IMR-90 (cell line): ENCODE results near the gene SDC1. TPM values are rescaled to one million over a fixed set of nuclear protein-coding genes. Genes with fewer than 3 reads are reported as not detected.

Experiments used
- ATAC-seq: fragments of 200-7000 bp; cut with Tn5 transposase; 2 replicates; pipeline ENCODE4 v1.9.1; 2020; ENCODE audit warnings: low read depth, mild to moderate bottlenecking, moderate library complexity
- BruUV-seq: library from RNA; stranded (reverse); fragments of 400-500 nt; replicated peaks from 2 replicates; lab custom pipeline; 2021; lab: Mats Ljungman, UMichigan
- CTCF ChIA-PET: fragments of 300-600 bp; formaldehyde crosslinking; extraction: SDS; loops from one replicate; lab custom pipeline; 2021; ENCODE audit warnings: antibody characterized with exemption; lab: Yijun Ruan, JAX
- POLR2A ChIA-PET: fragments of 300-600 bp; sonication (Branson Sonifier 250); formaldehyde crosslinking; loops from one replicate; lab custom pipeline; 2022; ENCODE audit warnings: antibody characterized with exemption; ENCODE audit not compliant: unreplicated experiment; lab: Charles Lee
- DNase-seq: peaks from one replicate; pipeline ENCODE4 v3.0.0; 2013
- H2AFZ ChIP-seq: replicated peaks from 2 replicates; pipeline ENCODE3; 2013; ENCODE audit warnings: low read length, mild to moderate bottlenecking; ENCODE audit not compliant: poor library complexity
- H2AK5ac ChIP-seq: 2 replicates; pipeline ENCODE4 v1.6.1; 2013; ENCODE audit warnings: low read depth, low read length, inconsistent platforms
- H2AK9ac ChIP-seq: replicated peaks from 2 replicates; pipeline ENCODE3; 2013; ENCODE audit warnings: mild to moderate bottlenecking, low read depth, low read length, moderate library complexity; ENCODE audit not compliant: poor library complexity
- H2BK120ac ChIP-seq: 2 replicates; pipeline ENCODE4 v1.6.1; 2013; ENCODE audit warnings: low read depth, low read length, inconsistent platforms
- H2BK15ac ChIP-seq: 3 replicates; pipeline ENCODE4 v1.6.1; 2013; ENCODE audit warnings: low read depth, low read length, inconsistent platforms
- H2BK20ac ChIP-seq: 2 replicates; pipeline ENCODE4 v1.6.1; 2013; ENCODE audit warnings: low read depth, mild to moderate bottlenecking, inconsistent platforms, low read length, moderate library complexity
- H2BK5ac ChIP-seq: 2 replicates; pipeline ENCODE4 v1.6.1; 2013; ENCODE audit warnings: mild to moderate bottlenecking, low read depth, low read length, inconsistent platforms; ENCODE audit not compliant: poor library complexity, severe bottlenecking
- H3K14ac ChIP-seq: replicated peaks from 2 replicates; pipeline ENCODE4 v1.6.1; 2013; ENCODE audit warnings: low read depth, low read length, inconsistent platforms
- H3K18ac ChIP-seq: 2 replicates; pipeline ENCODE4 v1.6.1; 2013; ENCODE audit warnings: low read depth, low read length, control low read depth
- H3K23ac ChIP-seq: 2 replicates; pipeline ENCODE4 v1.6.1; 2013; ENCODE audit warnings: low read depth, low read length, inconsistent platforms
- H3K27ac ChIP-seq: 2 replicates; pipeline ENCODE4 v1.5.1; 2013; ENCODE audit warnings: mild to moderate bottlenecking, control low read depth, low read length; ENCODE audit not compliant: insufficient read depth
- H3K27me3 ChIP-seq: 2 replicates; pipeline ENCODE4 v1.6.1; 2013; ENCODE audit warnings: low read length; ENCODE audit not compliant: control insufficient read depth, insufficient read depth
- H3K36me3 ChIP-seq: 2 replicates; pipeline ENCODE4 v1.6.1; 2013; ENCODE audit warnings: low read length, mixed read lengths; ENCODE audit not compliant: control insufficient read depth, insufficient read depth
- H3K4ac ChIP-seq: 2 replicates; pipeline ENCODE4 v1.6.1; 2013; ENCODE audit warnings: low read depth, low read length, inconsistent platforms
- H3K4me1 ChIP-seq: 2 replicates; pipeline ENCODE4 v1.6.1; 2013; ENCODE audit warnings: low read length, mixed read lengths; ENCODE audit not compliant: control insufficient read depth, insufficient read depth
- H3K4me2 ChIP-seq: 2 replicates; pipeline ENCODE4 v1.6.1; 2013; ENCODE audit warnings: low read depth, mild to moderate bottlenecking, control low read depth, low read length, moderate library complexity
- H3K4me3 ChIP-seq: 2 replicates; pipeline ENCODE4 v1.5.1; 2013; ENCODE audit warnings: low read depth, mild to moderate bottlenecking, control low read depth, low read length, moderate library complexity; ENCODE audit not compliant: insufficient read depth
- H3K56ac ChIP-seq: 2 replicates; pipeline ENCODE4 v1.6.1; 2013; ENCODE audit warnings: low read length, inconsistent platforms; ENCODE audit not compliant: insufficient read depth; ENCODE audit errors: extremely low read depth
- H3K79me1 ChIP-seq, 2 experiments: 2 replicates each; pipeline ENCODE4 v1.6.1; 2013; ENCODE audit warnings: low read length in 2 of 2, inconsistent platforms in 1 of 2, low read depth in 1 of 2
- H3K9ac ChIP-seq: 2 replicates; pipeline ENCODE4 v1.6.1; 2013; ENCODE audit warnings: low read depth, low read length, control low read depth
- H3K9me1 ChIP-seq: 2 replicates; pipeline ENCODE4 v1.6.1; 2013; ENCODE audit warnings: low read length, inconsistent platforms; ENCODE audit not compliant: insufficient read depth
- H3K9me3 ChIP-seq: 2 replicates; pipeline ENCODE4 v1.6.1; 2013; ENCODE audit warnings: low read length; ENCODE audit not compliant: control insufficient read depth, insufficient read depth
- H4K20me1 ChIP-seq: 2 replicates; pipeline ENCODE4 v1.6.1; 2013; ENCODE audit warnings: low read length, inconsistent platforms; ENCODE audit not compliant: insufficient read depth
- H4K5ac ChIP-seq: 2 replicates; pipeline ENCODE4 v1.6.1; 2013; ENCODE audit warnings: mild to moderate bottlenecking, low read depth, low read length, control low read depth
- H4K8ac ChIP-seq, 2 experiments: 2 replicates each; pipeline ENCODE4 v1.6.1; 2013; ENCODE audit warnings: low read depth in 2 of 2, low read length in 2 of 2, control low read depth in 1 of 2, inconsistent platforms in 1 of 2
- H4K91ac ChIP-seq: 2 replicates; pipeline ENCODE4 v1.6.1; 2013; ENCODE audit warnings: low read depth, low read length, inconsistent platforms; ENCODE audit not compliant: insufficient read depth
- MAFK ChIP-seq: IDR thresholded peaks from 2 replicates; pipeline ENCODE4 v1.6.1; 2012; ENCODE audit warnings: low read depth, low read length, improper control_type of control experiment
- NFE2L2 ChIP-seq: fragments of 150-350 bp; IDR thresholded peaks from 2 replicates; pipeline ENCODE4 v1.6.1; 2016; ENCODE audit warnings: low read depth, mild to moderate bottlenecking, low read length
- RCOR1 ChIP-seq: IDR thresholded peaks from 2 replicates; pipeline ENCODE4 v1.6.1; 2012; ENCODE audit warnings: mild to moderate bottlenecking, low read length, improper control_type of control experiment; ENCODE audit not compliant: insufficient replicate concordance
- WGBS, 2 experiments: methylation state at CpG; one replicate each; pipeline versions ENCODE4 v1.1.5 to v1.1.7; 2013; ENCODE audit warnings: missing lambda C conversion rate in 2 of 2; ENCODE audit not compliant: insufficient read length in 1 of 2; ENCODE audit errors: extremely low coverage in 2 of 2; 5-methylcytosine and 5-hydroxymethylcytosine counted together
- dilution Hi-C: fragments of 300-500 bp; cut with HindIII; formaldehyde crosslinking; loops from one replicate; pipeline ENCODE4 v1.14.3; 2018; ENCODE audit warnings: low sequenced_read_pairs; ENCODE audit not compliant: unreplicated experiment
- in situ Hi-C: fragments of 300-500 bp; cut with MboI; formaldehyde crosslinking; loops from 3 replicates; pipeline ENCODE4 v1.14.3; 2019; ENCODE audit warnings: low sequenced_read_pairs, inconsistent platforms, mixed read lengths
- intact Hi-C: fragments of 100-400 bp; cut with micrococcal nuclease; formaldehyde crosslinking; loops from 2 replicates; pipeline ENCODE4 v1.10.0; 2022
- polyA plus RNA-seq, 3 experiments: library from polyadenylated mRNA; depleted of rRNA; stranded (reverse); fragments of >200 nt; gene quantifications; 2 replicates each; pipeline ENCODE4 v1.2.3, GENCODE V29; 2012; ENCODE audit warnings: low replicate concordance in 1 of 3
- total RNA-seq: library from RNA; depleted of rRNA; stranded (reverse); fragments of >200 nt; gene quantifications from 2 replicates; pipeline ENCODE4 v1.2.3, GENCODE V29; 2012

The SDC1 gene
- total and polyA plus RNA-seq, 2 of the 4 experiments (the other 2 are of a cell fraction) = 22.0 to 28.3 TPM

GRCh38 chr2:20165677-20166509 is 59.0 kb downstream of the SDC1 start:
- H2AFZ ChIP-seq = peak overlapping the region; percentile 83
- ATAC-seq (no peak), DNase-seq (no peak)
- H4K20me1 ChIP-seq = no peaks in the 10 kb centered on the region
- H2BK20ac ChIP-seq = peak overlapping the region; percentile 47
- H3K9ac ChIP-seq = no peak overlapping the region
- 91 to 100% methylated on average over 1 to 5 of the region's 9 CpGs for WGBS, 2 experiments
- no peaks in the 10 kb centered on the region for H3K36me3 ChIP-seq
- in situ Hi-C loops = no loop called here
- no peak overlapping the region for H3K4me3 ChIP-seq
- no peak overlapping the region; the same call in 1 of the 2 replicates for H3K27ac ChIP-seq
- H2AK9ac ChIP-seq = peak overlapping the region; percentile 87
- H2BK15ac ChIP-seq = peak overlapping the region; percentile 100
- peak overlapping the region; percentile 53; the same call in 1 of the 2 replicates for H3K18ac ChIP-seq
- peak overlapping the region; percentile 68 for H3K23ac ChIP-seq
- no peak for TF ChIP-seq RCOR1
- no peak for TF ChIP-seq NFE2L2
- 0 out of 2 replicates have a peak, but pooled peaks have one; percentile 13 for TF ChIP-seq MAFK
- ChIA-PET CTCF (no interaction called here), POLR2A (no interaction called here)
- H3K14ac ChIP-seq = peak overlapping the region; percentile 86
- H2BK5ac ChIP-seq = peak overlapping the region; percentile 98
- peak overlapping the region; percentile 83 to 90 for H4K8ac ChIP-seq
- peaks cover 13% of the 10 kb centered on the region for H3K4me1 ChIP-seq
- H4K91ac ChIP-seq = peak overlapping the region; percentile 60
- H3K4me2 ChIP-seq = no peak overlapping the region
- no peaks in the 10 kb centered on the region for H3K27me3 ChIP-seq
- H2BK120ac ChIP-seq = peak overlapping the region; percentile 75
- intact Hi-C loops = loop anchor here (5.0 kb wide), 1 partner anchor 56 kb away; no protein-coding TSS in a partner anchor
- peaks cover 32% of the 10 kb centered on the region for H3K9me1 ChIP-seq
- dilution Hi-C loops = no loop called here
- H3K9me3 ChIP-seq = no peaks in the 10 kb centered on the region
- H3K4ac ChIP-seq = peak overlapping the region; percentile 74
- no peak overlapping the region; the same call in 1 of the 2 replicates for H4K5ac ChIP-seq
- H2AK5ac ChIP-seq = peak overlapping the region; percentile 99
- H3K79me1 ChIP-seq = peaks cover 0 to 14% of the 10 kb centered on the region in 2 experiments; a peak in 2 of 4 replicates
- no TSS peak for BruUV-seq
- H3K56ac ChIP-seq = no peak overlapping the region
